Ureter (tissue), 1 donor: ENCODE data around the gene EIF3B. TPM values are rescaled to one million over a fixed set of nuclear protein-coding genes. Genes with fewer than 3 reads are reported as not detected.
"Not testable (repeated sequence)": the region's sequence is repeated elsewhere in the genome, so short reads cannot be mapped to it uniquely, and the experiment has no call there.

Experiments
- DNase-seq: peaks from one replicate; pipeline ENCODE4 v3.0.0-alpha.2; 2020; ENCODE audit warnings: low spot score
- total RNA-seq: library from RNA; stranded (reverse); gene quantifications from one replicate; pipeline ENCODE4 v1.2.4, GENCODE V29; 2023
- donor health status: DM: yes; HTN: yes; CAD: no.

The EIF3B gene
- 142 TPM for total RNA-seq

- DNase-seq, result peak; percentile 93
Measured at GRCh38 chr7:2354186-2354938, at the start of gene EIF3B. TSS of gene EIF3B (plus strand) at chr7:2354827. CDS start at chr7:2354922, 95 bp downstream.

DNA sequence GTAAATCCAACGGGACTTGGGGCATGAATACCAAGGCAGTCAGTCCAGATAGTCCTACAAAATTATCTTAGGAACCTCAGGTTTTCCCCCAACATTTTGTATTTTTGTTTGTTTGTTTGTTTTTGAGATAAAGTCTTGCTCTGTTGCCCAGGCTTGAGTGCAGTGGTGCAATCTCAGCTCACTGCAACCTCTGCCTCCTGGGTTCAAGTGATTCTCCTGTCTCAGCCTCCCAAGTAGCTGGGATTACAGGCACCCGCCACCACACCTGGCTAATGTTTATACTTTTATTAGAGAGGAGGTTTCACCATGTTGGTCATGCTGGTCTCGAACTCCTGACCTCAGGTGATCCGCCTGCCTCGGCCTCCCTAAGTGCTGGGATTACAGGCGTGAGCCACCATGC is 49.4 kb upstream of the EIF3B start:
- not testable (repeated sequence) for DNase-seq

DNA sequence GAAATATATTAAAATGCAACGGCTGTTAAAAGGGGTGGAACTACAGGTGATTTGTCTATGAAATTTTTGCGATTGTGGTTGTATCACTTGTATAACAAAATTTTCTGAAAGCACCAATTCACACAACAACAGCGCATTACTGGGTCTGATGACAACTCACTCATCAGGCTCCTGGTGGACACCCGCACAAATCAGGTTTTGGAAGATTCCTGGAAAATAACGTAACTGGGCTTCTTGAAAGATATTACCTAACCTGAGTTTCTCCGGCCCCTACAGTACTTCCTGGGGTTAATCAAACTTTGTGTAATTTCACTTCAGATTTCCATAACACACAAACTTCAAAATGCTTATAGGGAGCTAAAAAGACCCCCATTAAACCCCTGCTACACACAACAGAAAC is 47.9 kb upstream of the EIF3B start:
- DNase-seq, result no peak

DNA sequence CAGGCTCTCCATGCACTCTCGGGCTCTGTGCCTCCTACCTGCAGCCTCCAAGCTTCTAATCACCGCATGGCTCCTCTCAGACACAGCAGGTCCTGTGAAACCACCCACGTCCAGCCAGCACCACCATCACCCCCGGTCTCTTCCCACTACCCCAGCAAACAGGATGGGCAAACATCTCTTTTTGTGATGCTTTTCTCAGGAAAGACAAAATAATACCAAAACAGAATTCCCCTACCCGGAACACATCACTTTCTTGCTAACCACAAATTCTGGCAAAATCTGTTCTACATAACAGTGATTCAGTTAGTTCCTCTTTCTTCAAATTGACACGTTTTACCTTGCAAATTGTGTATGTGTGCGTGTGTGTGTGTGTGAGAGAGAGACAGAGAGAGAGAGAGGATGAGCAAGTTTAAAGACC is 46.9 kb upstream of the EIF3B start:
- DNase-seq, result no peak

GRCh38 chr7:2309889-2310331 is 44.7 kb upstream of the EIF3B start:
- no peak for DNase-seq

GRCh38 chr7:2312267-2312929 is 42.2 kb upstream of the EIF3B start:
- no peak for DNase-seq

GRCh38 chr7:2313450-2314208 is 41.0 kb upstream of the EIF3B start:
- no peak for DNase-seq

DNA sequence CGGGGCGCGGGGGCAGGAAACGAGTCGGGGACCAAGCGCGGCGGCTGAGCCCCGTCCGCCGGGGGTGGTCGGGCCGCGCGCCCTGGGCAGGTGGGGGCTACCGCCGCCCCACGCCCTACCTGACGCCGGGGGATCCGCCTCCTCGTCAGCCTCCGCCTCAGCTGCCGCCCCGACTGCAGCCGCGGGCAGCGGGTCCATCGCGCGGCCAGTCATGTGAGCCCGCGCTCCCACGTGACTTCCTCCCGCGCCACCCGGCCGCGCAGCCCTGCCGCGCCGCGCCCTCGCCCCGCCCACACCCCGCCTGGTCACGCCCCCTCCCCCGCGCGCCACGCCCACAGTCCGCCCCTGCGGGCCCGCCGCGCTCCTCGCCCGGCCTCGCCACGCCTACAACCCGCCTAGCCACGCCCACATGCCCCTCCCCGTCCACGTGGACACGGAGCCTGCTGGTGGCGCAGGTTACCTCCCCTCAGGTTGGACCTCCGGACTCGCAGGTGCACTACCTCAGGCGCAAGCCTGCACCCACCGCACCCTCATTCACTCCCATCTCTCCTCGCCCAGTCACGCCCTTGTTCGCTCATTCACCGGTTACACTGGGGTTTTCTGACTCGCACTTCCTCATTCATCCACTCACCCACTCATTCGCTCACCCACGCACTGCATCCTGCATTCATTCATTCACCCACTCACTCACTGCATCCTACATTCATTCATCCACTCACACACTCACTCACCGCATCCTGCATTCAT is 40.2 kb upstream of the EIF3B start, which contains the start of gene SNX8:
SNX8 (minus strand) TSS at position 233 of the 747 bp plus-strand sequence; CDS start at position 213, 20 bp downstream.
- peak; percentile 95 for DNase-seq

DNA sequence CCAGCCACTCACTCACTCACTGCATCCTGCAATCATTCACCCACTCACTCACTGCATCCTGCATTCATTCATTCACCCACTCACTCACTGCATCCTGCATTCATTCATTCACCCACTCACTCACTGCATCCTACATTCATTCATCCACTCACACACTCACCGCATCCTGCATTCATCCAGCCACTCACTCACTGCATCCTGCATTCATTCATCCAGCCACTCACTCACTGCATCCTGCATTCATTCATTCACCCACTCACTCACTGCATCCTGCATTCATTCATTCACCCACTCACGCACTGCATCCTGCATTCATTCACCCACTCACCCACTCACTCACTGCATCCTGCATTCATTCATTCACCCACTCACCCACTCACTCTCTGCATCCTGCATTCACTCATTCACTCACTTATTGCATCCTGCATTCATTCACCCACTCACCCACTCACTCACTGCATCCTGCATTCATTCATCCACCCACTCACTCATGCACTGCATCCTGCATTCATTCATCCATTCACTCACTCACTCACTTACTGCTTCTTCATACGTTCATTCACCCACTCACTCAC is 39.6 kb upstream of the EIF3B start:
- DNase-seq, result not testable (repeated sequence)

DNA sequence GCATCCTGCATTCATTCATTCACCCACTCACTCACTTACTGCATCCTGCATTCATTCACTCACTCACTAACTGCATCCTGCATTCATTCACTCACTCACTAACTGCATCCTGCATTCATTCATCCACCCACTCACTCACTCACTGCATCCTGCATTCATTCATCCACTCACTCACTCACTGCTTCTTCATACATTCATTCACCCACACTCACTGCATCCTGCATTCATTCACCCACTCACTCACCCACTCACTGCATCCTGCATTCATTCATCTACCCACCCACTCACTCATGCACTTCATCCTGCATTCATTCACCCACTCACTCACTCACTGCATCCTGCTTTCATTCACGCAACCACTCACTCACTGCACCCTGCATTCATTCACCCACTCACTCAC is 38.8 kb upstream of the EIF3B start:
- DNase-seq, result no peak

- no peak for DNase-seq
Measured at GRCh38 chr7:2316578-2316977, 38.0 kb upstream of the EIF3B start.

GRCh38 chr7:2317556-2318293 is 36.9 kb upstream of the EIF3B start:
- no peak for DNase-seq

GRCh38 chr7:2321020-2321419 is 33.6 kb upstream of the EIF3B start:
- no peak for DNase-seq

- no peak for DNase-seq
Measured at GRCh38 chr7:2325162-2325561, 29.5 kb upstream of the EIF3B start.

DNA sequence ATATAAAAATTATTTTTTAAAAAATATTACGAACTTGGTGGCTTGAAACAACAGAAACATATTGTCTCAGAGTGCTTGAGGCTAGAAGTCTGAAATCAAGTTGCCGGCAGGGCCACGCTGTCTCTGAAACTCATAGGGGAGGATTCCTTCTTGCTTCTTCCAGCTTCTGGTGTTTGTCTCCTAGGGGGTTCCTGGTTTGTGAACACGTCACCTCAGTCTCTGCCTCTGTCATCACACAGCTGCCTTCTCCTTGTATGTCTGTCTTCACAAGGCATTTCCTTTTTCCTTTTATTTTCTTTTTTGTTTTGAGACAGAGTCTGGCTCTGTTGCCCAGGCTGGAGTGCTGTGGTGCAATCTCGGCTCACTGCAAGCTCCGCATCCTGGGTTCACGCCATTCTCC is 27.7 kb upstream of the EIF3B start:
- DNase-seq, result no peak

GRCh38 chr7:2330493-2330892 is 24.1 kb upstream of the EIF3B start:
- no peak for DNase-seq

DNA sequence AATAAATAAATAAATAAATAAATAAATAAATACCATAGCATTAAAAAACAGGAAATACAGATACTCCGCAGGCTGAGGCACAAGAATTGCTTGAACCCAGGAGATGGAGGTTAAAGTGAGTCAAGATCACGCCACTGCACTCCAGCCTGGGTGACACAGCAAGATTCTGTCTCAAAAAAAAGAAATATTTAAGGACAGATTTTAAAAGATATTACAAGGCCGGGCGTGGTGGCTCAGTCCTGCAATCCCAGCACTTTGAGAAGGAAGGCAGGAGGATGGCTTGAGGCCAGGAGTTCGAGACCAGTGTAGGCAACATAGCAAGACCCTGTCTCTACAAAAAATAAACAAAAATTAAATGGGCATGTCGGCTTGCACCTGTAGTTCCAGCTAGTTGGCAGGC is 22.9 kb upstream of the EIF3B start:
- no peak for DNase-seq

DNA sequence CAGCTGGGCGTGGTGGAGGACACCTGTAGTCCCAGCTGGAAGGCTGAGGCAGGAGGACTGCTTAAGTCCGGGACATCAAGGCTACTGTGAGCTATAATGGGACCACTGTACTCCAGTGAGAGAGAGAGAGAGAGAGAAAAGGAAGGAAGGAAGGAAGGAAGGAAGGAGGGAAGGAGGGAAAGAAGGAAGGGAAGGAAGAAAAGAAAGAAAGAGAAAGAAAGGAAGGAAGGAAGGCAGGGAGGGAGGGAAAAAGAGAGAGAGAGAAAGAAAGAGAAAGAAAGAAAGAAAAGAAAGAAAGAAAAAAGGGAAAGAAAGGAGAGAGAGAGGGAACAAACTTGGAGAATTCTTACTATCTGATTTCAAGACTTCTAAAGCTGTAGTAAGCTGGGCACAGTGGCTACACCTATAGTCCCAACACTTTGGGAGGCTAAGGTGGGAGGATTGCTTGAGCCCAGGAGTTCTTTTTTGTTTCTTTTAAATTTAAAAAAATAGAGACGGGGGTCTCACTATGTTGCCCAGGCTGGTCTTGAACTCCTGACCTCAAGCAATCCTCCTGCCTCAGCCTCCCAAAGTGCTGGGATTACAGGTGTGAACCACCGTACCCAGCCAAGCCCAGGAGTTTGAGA is 21.9 kb upstream of the EIF3B start:
- DNase-seq, result not testable (repeated sequence)

DNA sequence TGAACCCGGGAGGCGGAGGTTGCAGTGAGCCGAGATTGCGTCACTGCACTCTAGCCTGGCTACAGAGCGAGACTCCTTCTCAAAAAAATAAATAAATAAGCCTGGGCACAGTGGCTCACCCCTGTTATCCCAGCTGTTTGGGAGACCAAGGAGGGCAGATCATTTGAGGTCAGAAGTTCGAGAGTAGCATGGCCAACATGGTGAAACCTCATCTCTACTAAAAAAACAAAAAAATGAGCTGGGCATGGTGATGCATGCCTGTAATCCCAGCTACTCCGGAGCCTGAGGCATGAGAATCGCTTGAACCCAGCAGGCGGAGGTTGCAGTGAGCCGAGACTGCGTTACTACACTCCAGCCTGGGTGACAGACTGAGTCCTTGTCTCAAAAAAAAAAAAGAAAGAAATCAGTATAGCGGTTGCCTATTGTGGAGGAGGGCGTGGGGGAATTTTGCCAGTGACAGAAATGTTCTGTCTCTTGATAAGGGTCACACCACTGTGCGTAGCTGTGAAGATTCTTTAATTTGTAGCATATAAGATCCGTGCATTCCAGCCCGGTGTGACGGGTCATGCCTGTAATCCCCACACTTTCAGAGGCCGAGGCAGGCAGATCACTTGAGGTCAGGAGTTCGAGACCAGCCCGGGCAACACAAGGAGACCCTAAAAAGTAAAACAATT is 17.9 kb upstream of the EIF3B start:
- DNase-seq, result no peak
